IMR-90 (cell line): ENCODE results near the gene SESN3. TPM values are rescaled to one million over a fixed set of nuclear protein-coding genes. Genes with fewer than 3 reads are reported as not detected.

Experiments used
- ATAC-seq: fragments of 200-7000 bp; cut with Tn5 transposase; 2 replicates; pipeline ENCODE4 v1.9.1; 2020; ENCODE audit warnings: low read depth, mild to moderate bottlenecking, moderate library complexity
- BruUV-seq: library from RNA; stranded (reverse); fragments of 400-500 nt; replicated peaks from 2 replicates; lab custom pipeline; 2021; lab: Mats Ljungman, UMichigan
- CTCF ChIA-PET: fragments of 300-600 bp; formaldehyde crosslinking; extraction: SDS; loops from one replicate; lab custom pipeline; 2021; ENCODE audit warnings: antibody characterized with exemption; lab: Yijun Ruan, JAX
- POLR2A ChIA-PET: fragments of 300-600 bp; sonication (Branson Sonifier 250); formaldehyde crosslinking; loops from one replicate; lab custom pipeline; 2022; ENCODE audit warnings: antibody characterized with exemption; ENCODE audit not compliant: unreplicated experiment; lab: Charles Lee
- DNase-seq: peaks from one replicate; pipeline ENCODE4 v3.0.0; 2013
- H2AFZ ChIP-seq: replicated peaks from 2 replicates; pipeline ENCODE3; 2013; ENCODE audit warnings: low read length, mild to moderate bottlenecking; ENCODE audit not compliant: poor library complexity
- H2AK5ac ChIP-seq: 2 replicates; pipeline ENCODE4 v1.6.1; 2013; ENCODE audit warnings: low read depth, low read length, inconsistent platforms
- H2AK9ac ChIP-seq: replicated peaks from 2 replicates; pipeline ENCODE3; 2013; ENCODE audit warnings: mild to moderate bottlenecking, low read depth, low read length, moderate library complexity; ENCODE audit not compliant: poor library complexity
- H2BK120ac ChIP-seq: 2 replicates; pipeline ENCODE4 v1.6.1; 2013; ENCODE audit warnings: low read depth, low read length, inconsistent platforms
- H2BK15ac ChIP-seq: 3 replicates; pipeline ENCODE4 v1.6.1; 2013; ENCODE audit warnings: low read depth, low read length, inconsistent platforms
- H2BK20ac ChIP-seq: 2 replicates; pipeline ENCODE4 v1.6.1; 2013; ENCODE audit warnings: low read depth, mild to moderate bottlenecking, inconsistent platforms, low read length, moderate library complexity
- H2BK5ac ChIP-seq: 2 replicates; pipeline ENCODE4 v1.6.1; 2013; ENCODE audit warnings: mild to moderate bottlenecking, low read depth, low read length, inconsistent platforms; ENCODE audit not compliant: poor library complexity, severe bottlenecking
- H3K14ac ChIP-seq: replicated peaks from 2 replicates; pipeline ENCODE4 v1.6.1; 2013; ENCODE audit warnings: low read depth, low read length, inconsistent platforms
- H3K18ac ChIP-seq: 2 replicates; pipeline ENCODE4 v1.6.1; 2013; ENCODE audit warnings: low read depth, low read length, control low read depth
- H3K23ac ChIP-seq: 2 replicates; pipeline ENCODE4 v1.6.1; 2013; ENCODE audit warnings: low read depth, low read length, inconsistent platforms
- H3K27ac ChIP-seq: 2 replicates; pipeline ENCODE4 v1.5.1; 2013; ENCODE audit warnings: mild to moderate bottlenecking, control low read depth, low read length; ENCODE audit not compliant: insufficient read depth
- H3K27me3 ChIP-seq: 2 replicates; pipeline ENCODE4 v1.6.1; 2013; ENCODE audit warnings: low read length; ENCODE audit not compliant: control insufficient read depth, insufficient read depth
- H3K36me3 ChIP-seq: 2 replicates; pipeline ENCODE4 v1.6.1; 2013; ENCODE audit warnings: low read length, mixed read lengths; ENCODE audit not compliant: control insufficient read depth, insufficient read depth
- H3K4ac ChIP-seq: 2 replicates; pipeline ENCODE4 v1.6.1; 2013; ENCODE audit warnings: low read depth, low read length, inconsistent platforms
- H3K4me1 ChIP-seq: 2 replicates; pipeline ENCODE4 v1.6.1; 2013; ENCODE audit warnings: low read length, mixed read lengths; ENCODE audit not compliant: control insufficient read depth, insufficient read depth
- H3K4me2 ChIP-seq: 2 replicates; pipeline ENCODE4 v1.6.1; 2013; ENCODE audit warnings: low read depth, mild to moderate bottlenecking, control low read depth, low read length, moderate library complexity
- H3K4me3 ChIP-seq: 2 replicates; pipeline ENCODE4 v1.5.1; 2013; ENCODE audit warnings: low read depth, mild to moderate bottlenecking, control low read depth, low read length, moderate library complexity; ENCODE audit not compliant: insufficient read depth
- H3K56ac ChIP-seq: 2 replicates; pipeline ENCODE4 v1.6.1; 2013; ENCODE audit warnings: low read length, inconsistent platforms; ENCODE audit not compliant: insufficient read depth; ENCODE audit errors: extremely low read depth
- H3K79me1 ChIP-seq, 2 experiments: 2 replicates each; pipeline ENCODE4 v1.6.1; 2013; ENCODE audit warnings: low read length in 2 of 2, inconsistent platforms in 1 of 2, low read depth in 1 of 2
- H3K9ac ChIP-seq: 2 replicates; pipeline ENCODE4 v1.6.1; 2013; ENCODE audit warnings: low read depth, low read length, control low read depth
- H3K9me1 ChIP-seq: 2 replicates; pipeline ENCODE4 v1.6.1; 2013; ENCODE audit warnings: low read length, inconsistent platforms; ENCODE audit not compliant: insufficient read depth
- H3K9me3 ChIP-seq: 2 replicates; pipeline ENCODE4 v1.6.1; 2013; ENCODE audit warnings: low read length; ENCODE audit not compliant: control insufficient read depth, insufficient read depth
- H4K20me1 ChIP-seq: 2 replicates; pipeline ENCODE4 v1.6.1; 2013; ENCODE audit warnings: low read length, inconsistent platforms; ENCODE audit not compliant: insufficient read depth
- H4K5ac ChIP-seq: 2 replicates; pipeline ENCODE4 v1.6.1; 2013; ENCODE audit warnings: mild to moderate bottlenecking, low read depth, low read length, control low read depth
- H4K8ac ChIP-seq, 2 experiments: 2 replicates each; pipeline ENCODE4 v1.6.1; 2013; ENCODE audit warnings: low read depth in 2 of 2, low read length in 2 of 2, control low read depth in 1 of 2, inconsistent platforms in 1 of 2
- H4K91ac ChIP-seq: 2 replicates; pipeline ENCODE4 v1.6.1; 2013; ENCODE audit warnings: low read depth, low read length, inconsistent platforms; ENCODE audit not compliant: insufficient read depth
- BHLHE40 ChIP-seq: fragments of 150-350 bp; IDR thresholded peaks from 2 replicates; pipeline ENCODE4 v1.6.1; 2016; ENCODE audit warnings: mild to moderate bottlenecking, low read depth, low read length
- MAFK ChIP-seq: IDR thresholded peaks from 2 replicates; pipeline ENCODE4 v1.6.1; 2012; ENCODE audit warnings: low read depth, low read length, improper control_type of control experiment
- WGBS, 2 experiments: methylation state at CpG; one replicate each; pipeline versions ENCODE4 v1.1.5 to v1.1.7; 2013; ENCODE audit warnings: missing lambda C conversion rate in 2 of 2; ENCODE audit not compliant: insufficient read length in 1 of 2; ENCODE audit errors: extremely low coverage in 2 of 2; 5-methylcytosine and 5-hydroxymethylcytosine counted together
- dilution Hi-C: fragments of 300-500 bp; cut with HindIII; formaldehyde crosslinking; loops from one replicate; pipeline ENCODE4 v1.14.3; 2018; ENCODE audit warnings: low sequenced_read_pairs; ENCODE audit not compliant: unreplicated experiment
- in situ Hi-C: fragments of 300-500 bp; cut with MboI; formaldehyde crosslinking; loops from 3 replicates; pipeline ENCODE4 v1.14.3; 2019; ENCODE audit warnings: low sequenced_read_pairs, inconsistent platforms, mixed read lengths
- intact Hi-C: fragments of 100-400 bp; cut with micrococcal nuclease; formaldehyde crosslinking; loops from 2 replicates; pipeline ENCODE4 v1.10.0; 2022
- polyA plus RNA-seq, 3 experiments: library from polyadenylated mRNA; depleted of rRNA; stranded (reverse); fragments of >200 nt; gene quantifications; 2 replicates each; pipeline ENCODE4 v1.2.3, GENCODE V29; 2012; ENCODE audit warnings: low replicate concordance in 1 of 3
- total RNA-seq: library from RNA; depleted of rRNA; stranded (reverse); fragments of >200 nt; gene quantifications from 2 replicates; pipeline ENCODE4 v1.2.3, GENCODE V29; 2012

The SESN3 gene
- total and polyA plus RNA-seq, 2 of the 4 experiments (the other 2 are of a cell fraction): 2.0 to 7.7 TPM

GRCh38 chr11:95134491-95134890 lies 96.5 kb downstream of the SESN3 start:
- ChIA-PET CTCF (no interaction called here), POLR2A (no interaction called here)
- Histone ChIP-seq H3K79me1 (no peaks in the 10 kb centered on the region), H2AFZ (peak overlapping the region; percentile 47), H4K20me1 (no peaks in the 10 kb centered on the region), H2AK5ac (no peak overlapping the region), H3K14ac (no peak overlapping the region), H3K9me3 (no peaks in the 10 kb centered on the region), H3K27me3 (no peaks in the 10 kb centered on the region; the same call in 1 of the 2 replicates), H3K4me1 (peaks cover 2% of the 10 kb centered on the region), H3K4me2 (peak overlapping the region; percentile 30), H3K4ac (no peak overlapping the region; the same call in 1 of the 2 replicates), H4K5ac (no peak overlapping the region), H3K4me3 (no peak overlapping the region), H2BK15ac (no peak overlapping the region), H3K18ac (no peak overlapping the region), H3K23ac (no peak overlapping the region), H3K36me3 (no peaks in the 10 kb centered on the region), H2AK9ac (no peak overlapping the region), H3K9ac (no peak overlapping the region), H3K56ac (no peak overlapping the region), H2BK5ac (no peak overlapping the region), H2BK120ac (no peak overlapping the region), H3K9me1 (no peaks in the 10 kb centered on the region; the same call in 1 of the 2 replicates), H2BK20ac (no peak overlapping the region), H4K8ac (no peak overlapping the region), H3K27ac (no peak overlapping the region), H4K91ac (no peak overlapping the region)
- no TSS peak for BruUV-seq
- in situ Hi-C loops: no loop called here
- no peak for TF ChIP-seq BHLHE40
- TF ChIP-seq MAFK: peak; percentile 34
- dilution Hi-C loops: no loop called here
- DNase-seq (peak; percentile 51), ATAC-seq (peak; percentile 56)
- no CpG with 5 or more reads among the region's 5 CpGs for WGBS, 2 experiments
- intact Hi-C loops: loop anchor here (10.0 kb wide), 1 partner anchor 160 kb away; the partner anchor contains the start of genes CWC15 and KDM4D
